DMS 273 (cell line): Measurements from ENCODE around the gene PRKCB.

ENCODE experiments used
- DNase-seq: peaks from one replicate; lab custom pipeline; 2025; ENCODE audit not compliant: unreplicated experiment; lab: John Stamatoyannopoulos, UW

PRKCB gene

GRCh38 chr16:24036038-24036543 lies 200.3 kb downstream of the PRKCB start:
- DNase-seq = no peak

GRCh38 chr16:24036614-24037013 lies 200.8 kb downstream of the PRKCB start:
- peak; percentile 66 for DNase-seq

GRCh38 chr16:24037335-24037734 lies 201.6 kb downstream of the PRKCB start:
- DNase-seq = no peak

- DNase-seq = peak; percentile 76
Measured at GRCh38 chr16:24041834-24042631, 206.2 kb downstream of the PRKCB start.

- DNase-seq = no peak
Measured at GRCh38 chr16:24044467-24044866, 208.7 kb downstream of the PRKCB start.

GRCh38 chr16:24045641-24046040 lies 209.9 kb downstream of the PRKCB start:
- peak; percentile 39 for DNase-seq

- no peak for DNase-seq
Measured at GRCh38 chr16:24046442-24046841, 210.7 kb downstream of the PRKCB start.

- no peak for DNase-seq
Measured at GRCh38 chr16:24049113-24049512, 213.3 kb downstream of the PRKCB start.

- no peak for DNase-seq
Measured at GRCh38 chr16:24051125-24051524, 215.3 kb downstream of the PRKCB start.

- no peak for DNase-seq
Measured at GRCh38 chr16:24052329-24053098, 216.7 kb downstream of the PRKCB start.

- DNase-seq = no peak
Measured at GRCh38 chr16:24053099-24053946, 217.5 kb downstream of the PRKCB start.

- no peak for DNase-seq
Measured at GRCh38 chr16:24054741-24055491, 219.1 kb downstream of the PRKCB start.

- no peak for DNase-seq
Measured at GRCh38 chr16:24062270-24062817, 226.6 kb downstream of the PRKCB start.

- DNase-seq = no peak
Measured at GRCh38 chr16:24069036-24069590, 233.3 kb downstream of the PRKCB start.

GRCh38 chr16:24070851-24071250 lies 235.1 kb downstream of the PRKCB start:
- peak; percentile 61 for DNase-seq

- DNase-seq = no peak
Measured at GRCh38 chr16:24071666-24072360, 236.0 kb downstream of the PRKCB start.

- no peak for DNase-seq
Measured at GRCh38 chr16:24073321-24073720, 237.5 kb downstream of the PRKCB start.

GRCh38 chr16:24074574-24074973 lies 238.8 kb downstream of the PRKCB start:
- no peak for DNase-seq

GRCh38 chr16:24075302-24075701 lies 239.5 kb downstream of the PRKCB start:
- DNase-seq = no peak
